HG03469 (cell line): ENCODE data around the gene PPARD.
"Not testable (repeated sequence)": the region's sequence is repeated elsewhere in the genome, so short reads cannot be mapped to it uniquely, and the experiment has no call there.

Experiments used
- ATAC-seq: cut with Tn5 transposase; IDR thresholded peaks from one replicate; pipeline ENCODE4 v1.9.1; 2021; ENCODE audit warnings: mild to moderate bottlenecking, moderate library complexity, moderate number of reproducible peaks; ENCODE audit not compliant: unreplicated experiment

The PPARD gene

DNA sequence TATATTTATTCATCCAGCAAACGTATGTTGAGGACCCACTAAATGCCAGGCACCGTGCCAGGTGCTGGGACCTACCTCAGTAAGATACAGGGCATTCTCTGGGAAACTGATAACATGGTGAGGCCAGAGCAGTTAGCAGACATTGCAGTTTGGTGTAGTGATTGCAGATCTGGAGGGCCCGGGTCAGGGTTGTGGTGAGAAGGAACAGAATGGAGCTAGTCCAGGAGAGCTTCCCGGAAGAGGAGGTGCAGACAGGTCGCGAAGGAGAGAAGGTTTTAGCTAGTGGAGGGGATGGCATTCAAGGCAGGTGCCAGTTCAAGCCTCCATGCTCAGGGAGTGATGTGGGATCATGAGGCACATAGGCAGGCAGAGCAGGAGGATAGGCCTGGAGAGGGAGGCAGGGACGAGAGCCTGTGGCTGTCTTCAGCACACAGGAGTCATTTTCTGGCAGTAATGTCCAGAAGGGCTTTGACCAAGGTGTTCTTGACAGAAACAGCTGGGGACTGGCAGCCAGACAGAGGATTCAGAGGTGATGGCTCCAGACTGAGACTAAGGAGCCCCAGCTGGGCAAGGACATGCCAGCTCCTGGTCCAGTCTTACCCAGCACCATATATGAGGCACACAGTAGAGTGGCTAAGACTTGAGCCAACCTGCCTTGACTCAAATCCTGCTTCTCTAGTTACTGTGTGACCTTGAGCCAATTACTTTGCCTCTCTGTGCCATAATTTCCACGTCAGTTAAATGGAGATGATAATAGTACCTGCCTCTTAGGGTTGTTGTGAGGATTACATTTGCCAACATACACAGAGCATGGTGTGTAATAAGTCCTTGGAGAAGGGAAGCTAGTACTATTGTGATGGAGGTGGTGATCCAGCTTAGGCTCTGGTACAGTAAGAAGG is 61.4 kb downstream of the PPARD start:
- no peak for ATAC-seq

DNA sequence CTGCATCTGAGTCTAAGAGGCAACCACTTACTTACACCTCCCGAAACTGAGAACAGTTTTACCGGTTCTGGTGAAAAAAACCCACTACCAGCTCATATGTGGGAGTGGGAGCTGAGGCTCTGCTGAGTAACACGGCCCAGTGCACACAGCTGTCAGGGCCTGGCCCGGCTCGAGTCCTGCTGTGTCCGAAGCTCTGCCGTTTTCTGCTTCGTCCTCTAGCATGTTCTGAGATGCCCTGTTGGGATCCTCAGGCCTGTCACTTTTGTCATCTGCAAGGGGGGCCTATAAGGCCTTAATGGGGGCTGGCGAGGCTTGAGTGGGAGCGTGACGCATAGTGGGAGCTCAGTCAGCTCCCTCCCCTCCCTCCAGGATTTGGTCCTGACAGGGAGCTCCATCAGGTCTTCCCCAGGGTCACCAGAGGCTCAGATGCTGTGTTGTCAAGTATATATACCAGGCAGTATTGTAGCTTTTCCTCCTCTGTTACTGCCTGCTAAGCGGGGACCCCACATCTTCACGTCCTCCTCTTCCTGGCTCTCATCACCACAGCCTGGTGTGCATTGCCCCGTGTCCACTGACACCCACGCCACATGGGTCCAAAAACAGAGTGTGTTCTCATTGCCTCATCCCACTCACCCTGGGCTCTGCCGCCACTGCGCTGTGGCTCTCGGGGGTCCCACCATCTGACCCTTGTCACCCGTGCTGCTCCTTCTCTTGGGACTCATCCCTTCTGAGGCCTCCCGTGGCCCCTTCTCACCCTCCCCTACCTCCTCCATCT is 64.5 kb downstream of the PPARD start:
- ATAC-seq, result no peak

DNA sequence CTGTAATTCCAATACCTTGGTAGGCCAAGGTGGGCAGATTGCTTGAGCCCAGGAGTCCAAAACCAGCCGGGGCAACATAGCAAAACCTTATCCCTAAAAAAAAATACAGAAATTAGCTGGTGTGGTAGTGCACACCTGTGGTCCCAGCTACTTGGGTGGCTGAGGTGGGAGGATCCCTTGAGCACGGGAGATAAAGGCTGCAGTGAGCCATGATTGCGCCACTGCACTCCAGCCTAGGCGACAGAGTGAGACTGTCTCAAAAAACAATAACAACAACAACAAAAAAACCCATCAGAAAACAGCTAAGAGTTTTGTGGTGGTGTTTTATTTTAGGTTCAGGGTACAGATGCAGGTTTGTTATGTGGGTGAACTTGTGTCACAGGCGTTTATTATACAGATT is 66.9 kb downstream of the PPARD start:
- ATAC-seq, result no peak

DNA sequence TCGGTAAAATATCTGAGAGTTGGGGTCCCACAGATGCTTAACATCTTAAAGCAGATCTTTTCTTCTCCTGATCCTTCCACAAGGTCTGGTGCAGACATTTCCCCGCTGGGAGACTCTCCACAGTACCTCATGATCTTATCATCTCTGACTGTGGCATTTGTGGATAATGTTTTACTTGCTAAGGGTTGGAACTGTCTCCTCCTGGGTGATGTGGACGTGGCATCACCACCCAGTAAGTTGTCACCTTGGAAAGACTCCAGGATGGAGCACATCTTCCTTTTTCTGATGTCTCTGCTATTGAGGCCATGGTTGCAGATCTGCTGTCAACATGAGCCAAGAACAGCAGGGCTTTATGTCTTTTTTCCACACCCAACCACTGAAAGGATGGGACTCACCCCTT is 67.8 kb downstream of the PPARD start:
- ATAC-seq, result no peak

DNA sequence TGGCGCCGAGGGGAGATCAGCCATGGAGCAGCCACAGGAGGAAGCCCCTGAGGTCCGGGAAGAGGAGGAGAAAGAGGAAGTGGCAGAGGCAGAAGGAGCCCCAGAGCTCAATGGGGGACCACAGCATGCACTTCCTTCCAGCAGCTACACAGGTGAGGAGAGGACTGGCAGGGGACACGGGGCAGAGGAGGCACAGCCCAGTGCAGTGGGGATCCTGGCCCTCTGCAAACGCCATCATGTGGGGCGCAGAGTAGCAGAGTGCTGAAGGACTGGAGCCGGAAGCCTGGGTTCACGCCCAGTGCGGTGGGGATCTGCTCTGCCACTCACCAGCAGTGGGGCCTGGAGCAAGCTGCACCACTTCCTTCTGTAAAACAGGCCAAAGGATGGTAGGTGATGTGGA is 68.7 kb downstream of the PPARD start:
- no peak for ATAC-seq

DNA sequence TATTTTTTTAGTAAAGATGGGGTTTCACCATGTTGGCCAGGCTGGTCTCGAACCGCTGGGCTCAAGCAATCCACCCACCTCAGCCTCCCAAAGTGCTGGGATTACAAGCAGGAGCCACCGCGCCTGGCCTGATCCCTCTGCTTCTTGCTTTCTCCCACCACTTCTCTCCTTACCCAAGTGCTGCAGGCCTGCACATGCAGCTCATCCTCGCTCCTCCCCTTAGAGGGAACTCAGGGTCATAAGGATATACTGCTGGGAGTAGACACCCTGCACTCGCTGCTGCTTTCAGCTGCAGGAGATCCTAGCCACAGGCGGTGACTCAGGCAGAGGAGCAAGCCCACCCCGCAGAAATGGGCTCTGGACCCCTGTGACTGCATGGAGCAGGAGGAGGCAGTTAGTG is 69.7 kb downstream of the PPARD start:
- no peak for ATAC-seq

DNA sequence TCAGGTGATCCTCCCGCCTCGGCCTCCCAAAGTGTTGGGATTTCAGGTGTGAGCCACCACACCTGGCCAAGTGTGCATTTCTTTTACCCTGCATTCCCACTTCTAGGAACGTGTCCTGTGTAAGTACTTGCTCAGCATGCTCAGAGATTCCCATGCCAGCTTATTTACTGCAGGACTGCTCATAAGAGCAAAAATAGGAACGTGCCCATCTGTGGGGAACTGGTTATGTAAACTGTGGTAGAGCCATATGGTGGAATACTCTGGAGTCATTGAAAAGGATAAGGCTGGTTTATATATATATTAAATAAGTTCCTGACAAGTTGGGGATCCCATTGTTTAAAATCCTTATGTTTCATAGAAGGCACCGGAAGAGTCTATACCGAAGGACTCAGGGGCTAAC is 71.6 kb downstream of the PPARD start:
- no peak for ATAC-seq

DNA sequence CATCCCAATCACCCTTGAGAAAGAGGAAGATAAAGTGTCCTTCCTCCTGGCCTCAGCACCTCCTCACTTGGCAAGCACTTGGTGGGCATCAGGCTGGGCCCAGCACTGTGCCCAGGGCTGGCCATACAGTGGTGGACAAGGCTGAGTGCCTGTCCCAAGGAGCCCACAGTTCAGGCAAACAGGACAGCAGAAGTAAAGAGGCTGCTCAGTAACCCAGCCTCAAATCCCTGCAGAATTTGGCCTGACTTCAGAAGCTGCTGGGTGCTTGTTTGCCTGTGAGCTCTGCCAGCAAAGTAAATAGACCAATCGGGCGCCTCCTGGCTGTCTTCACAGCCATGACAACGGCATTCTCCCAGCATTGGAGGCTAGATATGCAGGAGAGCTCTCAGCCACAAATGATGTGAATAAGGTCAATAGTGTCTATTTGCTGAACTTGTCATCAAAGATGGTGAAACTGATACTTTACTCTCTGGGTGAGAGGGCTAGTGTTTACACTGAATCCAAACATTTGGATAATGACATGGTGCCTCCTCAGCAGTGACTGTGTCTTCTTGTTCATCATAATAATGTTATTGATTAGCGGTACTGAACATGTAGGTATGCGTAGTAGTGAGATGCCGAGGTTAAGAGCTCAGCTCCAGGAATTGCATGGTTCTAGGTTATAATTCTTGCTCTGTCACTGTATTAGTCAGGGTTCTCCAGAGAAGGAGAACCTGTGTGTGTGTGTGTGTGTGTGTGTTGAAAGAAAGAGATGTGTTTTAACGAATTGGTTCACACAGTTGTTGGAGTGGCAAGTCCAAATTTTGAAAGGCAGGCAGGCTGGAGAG is 72.9 kb downstream of the PPARD start:
- ATAC-seq, result no peak

DNA sequence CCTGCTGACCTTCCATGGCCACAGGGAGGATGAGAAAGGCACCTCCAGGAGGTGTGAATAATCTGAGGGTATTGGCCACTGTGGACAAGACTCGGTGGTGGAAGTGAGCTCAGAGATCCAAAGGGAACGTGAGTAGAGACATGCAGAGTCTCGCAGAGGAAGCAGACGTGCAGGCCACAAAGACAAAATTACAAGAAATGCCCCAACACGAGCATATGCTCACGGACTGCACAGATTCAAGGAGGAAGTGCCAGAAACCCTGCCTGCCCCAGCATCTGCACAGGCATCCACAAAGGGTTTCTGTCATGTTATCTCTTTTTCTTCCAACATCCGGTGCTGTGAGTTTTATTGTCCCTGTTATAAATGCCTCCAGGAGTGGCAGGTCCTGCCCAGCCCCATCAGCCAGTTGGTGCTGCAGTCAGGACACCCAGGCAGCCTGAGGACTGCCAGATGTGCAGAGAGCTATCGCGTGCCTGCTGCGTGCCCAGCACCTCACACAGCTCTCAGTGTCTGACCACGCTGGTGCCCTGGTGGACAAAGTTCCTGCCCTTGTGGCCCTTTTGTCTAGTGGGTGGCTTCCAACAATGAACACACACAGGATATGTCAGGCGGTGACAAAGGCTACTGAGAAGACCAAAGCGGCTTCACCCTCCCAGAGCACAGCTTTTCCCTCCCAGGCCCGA is 75.8 kb downstream of the PPARD start:
- ATAC-seq, result no peak

DNA sequence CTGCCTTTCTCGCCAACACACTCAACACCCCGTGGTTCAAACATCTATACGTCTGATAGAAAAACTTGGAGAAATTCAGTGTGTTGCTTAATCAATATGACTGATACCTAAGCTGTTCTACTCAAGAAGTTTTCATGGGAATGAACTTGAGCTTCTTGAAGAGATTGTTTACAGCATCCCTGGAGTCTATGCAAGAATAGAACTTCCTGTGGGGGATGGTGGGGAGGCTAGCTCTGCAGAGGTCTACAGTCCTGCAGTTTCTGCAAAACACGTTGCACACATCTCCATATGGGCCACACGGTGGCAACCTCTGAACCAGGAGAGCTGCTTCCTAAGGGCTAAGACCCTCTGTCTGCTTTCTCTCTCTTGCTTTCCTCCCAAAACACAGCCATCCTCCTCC is 77.1 kb downstream of the PPARD start:
- ATAC-seq, result no peak

DNA sequence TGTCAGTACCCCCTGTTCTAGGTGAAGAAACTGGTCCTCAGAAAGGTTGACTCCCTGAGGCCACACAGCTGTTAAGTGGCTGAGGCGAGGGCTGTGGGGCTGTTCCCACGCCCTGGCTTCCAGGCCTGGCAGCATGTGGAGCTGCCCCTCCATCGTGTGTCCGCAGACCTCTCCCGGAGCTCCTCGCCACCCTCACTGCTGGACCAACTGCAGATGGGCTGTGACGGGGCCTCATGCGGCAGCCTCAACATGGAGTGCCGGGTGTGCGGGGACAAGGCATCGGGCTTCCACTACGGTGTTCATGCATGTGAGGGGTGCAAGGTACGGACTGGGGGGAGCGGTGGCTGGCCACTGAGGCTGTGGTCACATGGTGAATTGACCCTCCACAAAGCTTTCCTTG is 77.6 kb downstream of the PPARD start:
- ATAC-seq, result no peak

DNA sequence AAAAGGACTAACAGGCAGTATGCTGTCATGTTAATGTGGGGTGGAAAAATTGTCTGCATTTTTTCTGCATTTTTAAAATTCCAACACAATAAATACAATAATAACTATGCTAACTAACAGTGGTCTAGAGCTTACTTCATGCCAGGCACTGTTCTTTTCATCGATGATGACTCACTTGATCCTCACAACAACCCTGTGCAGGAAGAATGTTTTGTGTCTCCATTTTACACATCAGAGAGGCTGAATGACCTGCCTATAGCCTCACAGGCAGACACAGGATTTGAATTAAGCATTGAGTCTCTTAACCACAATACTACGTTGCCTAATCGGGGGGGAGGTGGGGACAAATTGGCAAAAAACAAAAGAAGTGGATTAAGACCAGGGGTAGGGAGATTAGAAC is 82.9 kb downstream of the PPARD start:
- no peak for ATAC-seq

DNA sequence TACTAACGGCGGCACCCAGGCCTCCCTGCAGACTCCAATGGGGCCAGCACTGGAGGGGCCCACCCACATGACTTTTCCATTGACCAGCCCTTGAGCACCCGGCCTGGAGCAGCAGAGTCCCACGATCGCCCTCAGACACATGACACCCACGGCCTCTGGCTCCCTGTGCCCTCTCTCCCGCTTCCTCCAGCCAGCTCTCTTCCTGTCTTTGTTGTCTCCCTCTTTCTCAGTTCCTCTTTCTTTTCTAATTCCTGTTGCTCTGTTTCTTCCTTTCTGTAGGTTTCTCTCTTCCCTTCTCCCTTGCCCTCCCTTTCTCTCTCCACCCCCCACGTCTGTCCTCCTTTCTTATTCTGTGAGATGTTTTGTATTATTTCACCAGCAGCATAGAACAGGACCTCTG is 83.7 kb downstream of the PPARD start:
- no peak for ATAC-seq

DNA sequence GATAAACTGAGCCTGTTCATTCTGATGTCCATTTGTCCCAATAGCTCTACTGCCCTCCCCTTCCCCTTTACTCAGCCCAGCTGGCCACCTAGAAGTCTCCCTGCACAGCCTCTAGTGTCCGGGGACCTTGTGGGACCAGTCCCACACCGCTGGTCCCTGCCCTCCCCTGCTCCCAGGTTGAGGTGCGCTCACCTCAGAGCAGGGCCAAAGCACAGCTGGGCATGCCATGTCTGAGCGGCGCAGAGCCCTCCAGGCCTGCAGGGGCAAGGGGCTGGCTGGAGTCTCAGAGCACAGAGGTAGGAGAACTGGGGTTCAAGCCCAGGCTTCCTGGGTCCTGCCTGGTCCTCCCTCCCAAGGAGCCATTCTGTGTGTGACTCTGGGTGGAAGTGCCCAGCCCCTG is 85.1 kb downstream of the PPARD start:
- ATAC-seq, result no peak

DNA sequence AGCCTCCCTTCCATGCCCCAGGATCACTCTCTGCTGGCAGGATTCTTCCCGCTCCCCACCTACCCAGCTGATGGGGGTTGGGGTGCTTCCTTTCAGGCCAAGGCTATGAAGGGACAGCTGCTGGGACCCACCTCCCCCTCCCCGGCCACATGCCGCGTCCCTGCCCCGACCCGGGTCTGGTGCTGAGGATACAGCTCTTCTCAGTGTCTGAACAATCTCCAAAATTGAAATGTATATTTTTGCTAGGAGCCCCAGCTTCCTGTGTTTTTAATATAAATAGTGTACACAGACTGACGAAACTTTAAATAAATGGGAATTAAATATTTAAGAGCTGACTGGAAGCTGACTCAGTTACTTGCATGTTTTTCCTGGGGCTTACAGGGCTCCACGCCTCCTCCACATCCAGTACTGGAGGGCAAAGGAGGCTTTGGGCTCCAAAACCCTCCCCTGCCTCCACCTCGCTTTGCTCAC is 85.5 kb downstream of the PPARD start:
- no peak for ATAC-seq

DNA sequence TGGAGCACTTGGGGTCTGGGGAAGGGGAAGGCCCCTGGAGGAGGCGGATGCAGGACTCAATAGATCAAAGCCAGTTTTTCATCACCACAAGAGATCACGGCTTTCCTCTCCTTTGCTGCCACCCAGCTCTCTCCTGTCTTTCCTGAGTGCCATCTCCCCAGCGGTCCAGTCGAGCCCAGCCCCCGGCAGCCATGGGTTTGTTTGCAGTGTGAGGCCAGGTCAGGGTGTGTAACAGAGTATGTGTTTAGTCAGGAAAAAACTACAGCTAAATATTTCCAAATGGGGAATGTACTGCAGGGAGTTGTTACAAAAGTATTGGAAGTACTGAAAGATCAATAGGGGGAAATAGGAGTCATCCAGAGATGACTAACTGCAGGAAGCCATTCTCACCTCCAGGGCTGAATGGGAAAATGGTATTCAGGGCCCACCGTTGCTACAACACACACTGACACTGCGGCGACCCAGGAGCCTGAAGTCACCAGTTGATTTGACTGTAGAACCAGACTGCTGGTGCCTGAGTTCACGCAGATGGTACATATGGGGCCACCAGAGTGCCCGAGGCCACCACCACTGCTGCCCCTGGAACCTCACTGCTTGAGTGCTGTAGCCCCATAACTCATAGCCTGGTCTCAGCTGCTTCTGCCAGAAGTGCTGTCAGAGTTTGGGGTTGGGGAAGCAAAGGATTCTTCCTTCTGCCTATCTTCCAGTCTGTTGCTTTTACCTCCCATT is 86.2 kb downstream of the PPARD start:
- no peak for ATAC-seq

DNA sequence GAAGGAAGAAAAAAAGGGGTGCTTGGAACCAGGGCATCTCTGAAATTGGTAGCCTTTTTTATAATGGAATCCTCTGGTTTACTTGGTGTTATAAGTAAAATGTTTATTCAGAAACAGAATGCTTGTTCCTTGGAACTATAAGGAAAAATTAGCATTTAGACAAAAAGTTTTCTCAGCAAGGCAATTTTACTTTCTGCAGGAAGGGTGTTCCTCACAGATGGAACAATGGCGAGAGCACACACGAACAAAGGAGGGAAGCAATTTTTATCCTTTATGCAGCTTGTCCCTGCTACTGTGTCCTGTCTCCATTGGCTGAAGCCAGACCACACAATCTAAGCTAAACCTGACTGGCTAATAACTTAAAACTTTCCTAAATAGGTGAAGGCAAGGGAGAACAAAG is 87.1 kb downstream of the PPARD start:
- ATAC-seq, result no peak

DNA sequence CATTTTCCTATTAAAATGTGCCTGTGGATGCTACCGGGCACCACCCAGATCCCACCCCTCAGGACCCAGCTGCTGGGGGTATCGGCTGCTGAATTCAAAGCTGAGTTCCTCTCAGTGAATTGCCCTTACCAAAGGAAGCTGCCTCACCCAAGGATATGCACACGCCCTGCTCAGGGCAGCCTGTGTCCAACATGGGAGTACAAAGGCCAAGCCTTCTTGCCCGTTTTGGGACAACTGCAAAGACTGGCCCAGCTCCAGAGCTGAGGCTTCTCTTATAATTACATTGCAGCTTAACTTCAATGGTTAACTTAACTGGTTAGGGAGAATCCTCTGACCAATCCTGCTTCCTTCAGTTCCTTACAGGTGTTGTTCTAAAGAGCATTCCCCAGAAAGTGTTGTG is 89.9 kb downstream of the PPARD start:
- ATAC-seq, result no peak

DNA sequence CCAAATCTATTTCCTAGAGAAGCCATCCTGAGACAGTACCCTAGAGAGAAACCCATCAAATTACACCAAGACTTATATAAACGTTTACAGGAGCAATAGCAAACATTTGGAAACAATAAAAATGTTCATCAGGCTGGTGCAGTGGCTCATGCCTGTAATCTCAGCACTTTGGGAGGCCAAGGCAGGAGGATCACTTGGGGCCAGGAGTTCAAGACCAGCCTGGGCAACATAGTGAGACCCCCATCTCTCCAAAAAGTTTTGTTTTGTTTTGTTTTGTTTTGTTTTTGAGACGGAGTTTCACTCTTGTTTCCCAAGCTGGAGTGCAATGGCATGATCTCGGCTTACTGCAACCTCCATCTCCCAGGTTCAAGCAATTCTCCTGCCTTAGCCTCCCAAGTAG is 90.3 kb downstream of the PPARD start:
- not testable (repeated sequence) for ATAC-seq
